ENCODE measurements around the gene ALDOB.

GRCh38 chr9:101428909-101429308, 6.7 kb downstream of the ALDOB start:
- TF ChIP-seq CTCF (IDR thresholded peaks at IDR 0.05; ENCODE audit: extremely low read depth in 1 of 2, insufficient read depth in 1 of 2, low read depth in 1 of 2, low read length in 2 of 2) (no peak), GATA2 (IDR thresholded peaks at IDR 0.05; ENCODE audit: insufficient read depth, insufficient read length, low read depth, low read length) (no peak), POLR2AphosphoS5 (IDR thresholded peaks at IDR 0.05; ENCODE audit: insufficient read depth, low read depth, low read length) (no peak), POLR2A (IDR thresholded peaks at IDR 0.05; ENCODE audit: low read depth, low read length) (no peak)
